C1 segment of cervical spinal cord (tissue), 14 donors: Measurements from ENCODE around the gene XPO6.

Experiments
- DNase-seq, 14 donors: peaks; one replicate each; lab custom pipeline; 2025; lab: John Stamatoyannopoulos, UW

XPO6 gene

GRCh38 chr16:28210979-28211588 lies 681 bp downstream of the XPO6 start:
- DNase-seq: peak in 11 of 14 donors; percentile 31 to 71 (median 46)

- DNase-seq: no peak
These were observed 1.5 kb downstream of the XPO6 start for GRCh38 chr16:28210264-28210663.

DNA sequence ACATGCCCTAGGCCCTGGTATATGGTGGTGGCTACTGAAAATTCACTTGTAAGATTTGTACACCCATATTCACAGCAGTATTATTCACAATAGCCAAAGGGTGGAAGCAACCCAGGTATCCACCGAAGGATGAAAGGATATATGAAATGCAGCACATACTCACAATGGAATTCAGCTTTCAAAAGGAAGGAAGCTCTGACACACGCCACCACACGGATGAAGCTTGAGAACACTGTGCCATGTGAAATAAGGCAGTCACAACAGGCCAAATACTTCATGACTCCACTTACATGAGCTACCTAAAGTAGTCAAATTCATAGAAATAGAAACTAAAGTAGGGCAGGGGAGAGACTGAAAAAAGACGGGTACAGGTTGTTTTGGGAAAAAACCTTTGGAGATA lies 2.9 kb downstream of the XPO6 start:
- DNase-seq: no peak

DNA sequence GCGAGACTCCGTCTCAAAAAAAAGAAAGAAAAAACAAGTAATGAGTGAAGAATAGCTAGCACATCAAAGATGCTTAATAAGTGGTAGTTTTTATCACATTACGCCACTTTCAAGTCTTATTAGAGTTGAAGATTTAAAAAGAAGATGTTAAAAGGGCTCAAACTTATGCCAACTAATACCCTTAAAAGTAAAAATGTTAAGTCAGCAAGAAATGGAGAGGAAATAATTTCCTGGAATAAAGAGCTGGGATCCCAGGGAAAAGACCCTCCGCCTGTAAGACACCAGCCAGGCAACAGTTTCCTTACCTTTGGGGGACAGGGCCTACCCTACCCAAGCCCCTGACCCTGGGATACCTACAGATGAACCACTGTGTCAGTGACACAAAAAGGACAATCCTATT lies 3.6 kb downstream of the XPO6 start:
- no peak for DNase-seq

- DNase-seq: no peak
These were observed 4.4 kb downstream of the XPO6 start for GRCh38 chr16:28207399-28207798.

- no peak for DNase-seq
These were observed 5.8 kb downstream of the XPO6 start for GRCh38 chr16:28205974-28206373.

- no peak for DNase-seq
These were observed 6.5 kb downstream of the XPO6 start for GRCh38 chr16:28205117-28205899.

DNA sequence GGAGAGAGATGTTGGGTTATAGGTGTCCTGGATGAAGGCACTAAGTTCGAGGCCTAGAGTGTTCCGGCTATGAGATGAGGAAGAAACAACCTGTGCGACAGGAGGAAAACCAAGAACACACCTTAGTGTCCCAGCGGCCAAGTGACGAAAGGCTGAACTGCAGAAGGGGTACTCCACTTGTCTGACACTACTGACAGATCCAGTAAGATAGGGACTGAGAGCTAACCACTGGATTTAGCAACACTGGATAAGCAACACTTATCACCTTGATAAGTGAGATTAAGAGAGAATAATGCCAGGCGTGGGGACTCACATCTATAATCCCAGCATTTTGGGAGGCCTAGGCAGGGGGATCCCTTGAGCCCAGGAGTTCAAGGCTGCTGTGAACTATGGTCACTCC lies 7.1 kb downstream of the XPO6 start:
- DNase-seq: no peak

DNA sequence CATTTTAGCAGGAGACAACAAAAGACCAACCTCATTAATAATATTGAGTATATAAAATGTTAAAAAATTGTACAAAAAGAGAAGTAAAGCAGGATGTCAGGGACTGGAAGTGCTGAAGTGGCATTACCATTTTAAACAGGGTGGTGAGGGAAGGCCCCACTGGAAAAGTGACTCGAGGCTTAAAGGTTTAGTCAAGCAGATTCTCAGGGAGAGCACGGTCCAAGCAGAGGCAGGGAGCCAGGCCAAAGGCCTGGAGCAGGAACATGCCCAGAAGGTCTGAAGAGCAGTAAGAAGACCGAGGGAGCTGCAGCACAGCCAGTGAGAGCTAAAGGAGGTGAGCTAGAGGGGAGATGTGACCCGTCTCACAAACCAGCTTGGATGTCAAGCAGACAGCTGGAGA lies 7.6 kb downstream of the XPO6 start:
- DNase-seq: no peak

DNA sequence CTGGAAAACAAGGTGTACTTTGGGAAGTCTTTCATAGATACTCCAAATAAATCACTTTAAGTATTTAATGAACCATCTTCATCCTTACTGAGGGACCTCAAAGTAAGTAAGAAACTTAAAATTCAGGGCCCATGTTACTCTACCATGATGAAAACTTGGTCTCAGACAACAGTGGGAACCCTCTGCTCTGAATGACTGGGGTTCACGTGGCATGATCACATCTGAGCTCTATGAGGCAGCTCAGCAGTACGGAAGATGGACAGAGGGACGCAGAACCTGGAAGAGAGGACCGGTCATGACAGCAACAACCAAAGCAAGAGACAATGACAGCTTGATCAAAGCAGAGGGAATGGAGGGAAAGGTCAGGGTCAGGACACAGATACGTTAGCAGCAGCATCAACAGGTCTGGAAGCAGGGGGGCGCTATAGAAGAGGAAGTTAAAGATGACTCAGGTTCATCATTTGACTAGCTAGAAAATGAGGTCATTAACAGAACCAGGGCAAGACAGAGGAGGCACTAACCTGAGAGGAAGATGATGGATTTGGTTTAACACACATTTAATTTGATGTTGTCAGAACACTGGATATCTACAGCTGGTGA lies 9.5 kb downstream of the XPO6 start:
- DNase-seq: no peak

DNA sequence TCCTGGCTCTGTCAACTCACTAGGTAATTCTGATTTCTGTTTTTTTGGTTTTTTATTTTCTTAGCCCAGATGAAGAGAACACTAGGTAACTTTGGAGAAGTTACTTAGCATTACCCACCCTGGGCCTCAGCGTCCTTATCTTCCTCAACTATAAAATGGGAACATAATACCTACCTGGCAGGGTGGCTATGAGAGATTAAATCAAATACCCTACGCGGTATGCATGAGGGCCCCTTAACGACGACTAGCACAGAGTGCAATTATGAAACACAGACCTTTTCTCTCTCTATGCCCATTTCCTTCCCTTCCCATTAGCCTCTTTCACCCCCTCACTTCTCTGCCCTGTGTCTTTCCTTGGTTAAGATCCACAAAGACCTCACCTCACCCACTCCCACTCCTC lies 11.1 kb downstream of the XPO6 start:
- no peak for DNase-seq

GRCh38 chr16:28196387-28196987 lies 15.3 kb downstream of the XPO6 start:
- DNase-seq: no peak

GRCh38 chr16:28195859-28196258 lies 15.9 kb downstream of the XPO6 start:
- DNase-seq: no peak

GRCh38 chr16:28193530-28194423 lies 18.0 kb downstream of the XPO6 start:
- no peak for DNase-seq

GRCh38 chr16:28192806-28193529 lies 18.8 kb downstream of the XPO6 start:
- no peak for DNase-seq

DNA sequence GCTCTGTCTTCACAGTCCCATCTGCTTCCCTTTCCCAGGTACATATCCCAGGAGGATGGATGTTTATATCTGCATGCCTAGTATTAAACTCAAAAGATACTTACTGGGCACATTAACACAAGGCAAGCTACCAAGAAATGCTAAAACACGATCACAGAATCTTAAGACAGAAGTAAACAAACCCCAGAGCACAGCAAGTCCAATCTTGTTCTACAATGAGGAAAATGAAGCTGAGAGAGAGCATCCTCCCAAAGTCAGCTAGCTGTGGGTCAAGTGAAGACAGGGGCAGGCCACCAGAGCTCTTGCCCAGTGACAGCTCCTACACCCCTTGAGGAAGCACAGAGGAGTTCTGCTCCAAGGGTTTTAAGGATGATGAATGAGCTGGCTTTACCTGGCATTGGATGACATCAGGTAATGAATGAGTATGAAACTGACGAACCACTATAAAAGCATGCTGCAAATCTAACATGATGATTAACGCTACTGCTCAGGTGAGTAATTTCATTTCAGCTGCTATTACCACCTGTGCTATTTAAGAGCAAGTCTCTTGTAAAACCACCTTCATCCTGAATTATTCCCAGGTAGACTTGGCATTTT lies 20.3 kb downstream of the XPO6 start:
- DNase-seq: no peak

DNA sequence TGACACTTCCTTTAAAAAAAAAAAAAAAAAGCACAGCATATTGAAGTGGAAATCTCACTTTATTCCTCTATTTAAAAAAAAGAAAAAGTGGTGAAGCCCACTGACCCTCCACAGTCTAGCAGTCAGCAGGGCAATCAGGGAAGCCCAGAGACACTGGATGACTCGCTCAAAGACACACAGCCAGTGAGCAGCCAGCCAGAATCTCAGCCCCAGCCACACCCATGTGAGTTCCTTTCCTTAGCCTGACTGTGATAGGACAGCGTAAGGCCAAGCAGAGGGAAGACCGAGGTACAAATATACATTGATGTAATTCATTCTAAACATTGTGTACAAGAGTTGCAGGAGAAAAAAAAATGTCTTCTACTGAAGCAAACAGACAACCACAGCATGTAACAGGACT lies 22.5 kb downstream of the XPO6 start:
- DNase-seq: no peak

DNA sequence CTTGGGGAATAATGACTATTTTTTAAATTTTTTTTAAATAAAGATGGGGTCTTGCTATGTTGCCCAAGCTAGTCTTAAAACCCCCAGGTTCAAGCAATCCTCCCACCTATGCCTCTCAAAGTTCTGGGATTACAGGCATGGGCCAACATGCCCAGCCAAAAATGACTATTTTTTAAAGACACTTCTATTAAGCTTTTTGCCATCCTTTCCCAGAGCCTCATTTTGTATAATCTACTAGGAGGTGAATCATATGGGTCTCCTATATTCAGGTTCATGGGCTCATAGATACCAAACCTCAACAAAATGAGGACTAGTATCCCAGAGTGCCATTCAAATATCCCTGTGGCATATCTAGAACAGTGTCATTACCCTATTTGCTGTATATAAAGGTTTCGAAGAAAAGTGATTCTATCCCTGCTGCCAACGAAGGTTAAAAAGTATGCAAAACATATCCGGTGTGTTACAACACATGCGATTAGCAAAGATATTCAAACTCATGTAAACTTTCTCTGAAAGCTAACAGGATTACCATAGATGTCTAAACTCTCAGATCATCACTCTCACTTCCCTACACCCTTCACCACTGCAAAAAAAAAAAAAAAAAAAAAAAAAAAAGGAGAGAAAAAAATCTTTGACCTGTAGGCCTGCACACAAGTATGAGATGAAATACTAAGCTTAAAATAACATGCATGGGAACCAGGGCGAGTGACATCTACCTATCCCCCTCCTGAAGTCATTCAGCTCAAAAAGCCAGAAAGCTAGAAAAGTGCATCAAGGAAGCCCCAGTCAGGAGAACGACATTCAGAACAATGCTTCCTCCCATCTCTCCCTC lies 23.5 kb downstream of the XPO6 start:
- no peak for DNase-seq

DNA sequence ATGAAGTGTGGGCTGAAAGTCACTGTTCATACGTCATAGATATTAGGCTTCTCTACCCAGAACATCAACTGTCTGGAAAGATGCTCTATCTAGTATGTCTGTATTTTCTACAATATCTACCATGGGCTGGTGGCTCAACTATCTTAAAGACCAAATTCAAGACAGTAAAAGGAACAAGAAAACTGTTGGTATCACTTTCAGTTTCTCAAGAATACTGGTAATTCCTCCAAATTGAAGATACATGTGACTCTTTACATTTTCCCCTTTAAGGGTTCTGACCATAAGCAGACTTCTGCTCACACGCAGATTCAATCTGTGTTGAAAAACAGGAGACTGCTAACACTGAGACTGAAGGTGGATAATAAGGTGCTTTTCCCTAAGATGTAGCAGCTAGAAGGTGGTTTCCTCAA lies 24.2 kb downstream of the XPO6 start:
- no peak for DNase-seq

- no peak for DNase-seq
These were observed 25.0 kb downstream of the XPO6 start for GRCh38 chr16:28186752-28187151.
